ENCODE results near the gene LSM10.

LSM10 gene

GRCh38 chr1:36359383-36359782 lies 38.3 kb downstream of the LSM10 start:
- DNase-seq (ENCODE audit: low read depth) = no peak
- no peak overlapping the region for H3K4me3 ChIP-seq (ENCODE audit: low read depth, low read length)

- no peak overlapping the region for H3K4me3 ChIP-seq (ENCODE audit: low read depth, low read length)
- DNase-seq (ENCODE audit: low read depth) = no peak
Measured at GRCh38 chr1:36358514-36359084, 39.1 kb downstream of the LSM10 start.

GRCh38 chr1:36355811-36356210 lies 41.9 kb downstream of the LSM10 start:
- DNase-seq (ENCODE audit: low read depth) = no peak

GRCh38 chr1:36354486-36354885 lies 43.2 kb downstream of the LSM10 start:
- H3K4me3 ChIP-seq (ENCODE audit: low read depth, low read length) = no peak overlapping the region
- DNase-seq (ENCODE audit: low read depth) = no peak

More at GRCh38 chr1:36355811-36356210, 41.9 kb downstream of the LSM10 start:
- no peak overlapping the region for H3K4me3 ChIP-seq (ENCODE audit: low read depth, low read length)

- no peak overlapping the region for H3K4me3 ChIP-seq (ENCODE audit: low read depth, low read length)
- no peak for DNase-seq (ENCODE audit: low read depth)
Measured at GRCh38 chr1:36352910-36353878, 44.5 kb downstream of the LSM10 start.

- no peak for DNase-seq (ENCODE audit: low read depth)
- no peak overlapping the region for H3K4me3 ChIP-seq (ENCODE audit: low read depth, low read length)
Measured at GRCh38 chr1:36352125-36352909, 45.4 kb downstream of the LSM10 start.

- peak; percentile 51 for DNase-seq (ENCODE audit: low read depth)
Measured at GRCh38 chr1:36351227-36351977, 46.3 kb downstream of the LSM10 start.

GRCh38 chr1:36350659-36351226 lies 47.0 kb downstream of the LSM10 start:
- DNase-seq (ENCODE audit: low read depth) = no peak
- H3K4me3 ChIP-seq (ENCODE audit: low read depth, low read length) = no peak overlapping the region

More at GRCh38 chr1:36351227-36351977, 46.3 kb downstream of the LSM10 start:
- H3K4me3 ChIP-seq (ENCODE audit: low read depth, low read length) = no peak overlapping the region

- DNase-seq (ENCODE audit: low read depth) = no peak
Measured at GRCh38 chr1:36349839-36350238, 47.9 kb downstream of the LSM10 start.

GRCh38 chr1:36349241-36349671 lies 48.5 kb downstream of the LSM10 start:
- no peak for DNase-seq (ENCODE audit: low read depth)
- H3K4me3 ChIP-seq (ENCODE audit: low read depth, low read length) = no peak overlapping the region

More at GRCh38 chr1:36349839-36350238, 47.9 kb downstream of the LSM10 start:
- no peak overlapping the region for H3K4me3 ChIP-seq (ENCODE audit: low read depth, low read length)

GRCh38 chr1:36346741-36347370 lies 50.9 kb downstream of the LSM10 start:
- no peak for DNase-seq (ENCODE audit: low read depth)

GRCh38 chr1:36345353-36345752 lies 52.4 kb downstream of the LSM10 start:
- no peak for DNase-seq (ENCODE audit: low read depth)
- H3K4me3 ChIP-seq (ENCODE audit: low read depth, low read length) = no peak overlapping the region

More at GRCh38 chr1:36346741-36347370, 50.9 kb downstream of the LSM10 start:
- no peak overlapping the region for H3K4me3 ChIP-seq (ENCODE audit: low read depth, low read length)

GRCh38 chr1:36344395-36344680 lies 53.4 kb downstream of the LSM10 start:
- H3K4me3 ChIP-seq (ENCODE audit: low read depth, low read length) = no peak overlapping the region

GRCh38 chr1:36343651-36344394 lies 53.9 kb downstream of the LSM10 start:
- no peak for DNase-seq (ENCODE audit: low read depth)
- H3K4me3 ChIP-seq (ENCODE audit: low read depth, low read length) = no peak overlapping the region

More at GRCh38 chr1:36344395-36344680, 53.4 kb downstream of the LSM10 start:
- no peak for DNase-seq (ENCODE audit: low read depth)
